ENCODE results near the gene FAM120AOS.

DNA sequence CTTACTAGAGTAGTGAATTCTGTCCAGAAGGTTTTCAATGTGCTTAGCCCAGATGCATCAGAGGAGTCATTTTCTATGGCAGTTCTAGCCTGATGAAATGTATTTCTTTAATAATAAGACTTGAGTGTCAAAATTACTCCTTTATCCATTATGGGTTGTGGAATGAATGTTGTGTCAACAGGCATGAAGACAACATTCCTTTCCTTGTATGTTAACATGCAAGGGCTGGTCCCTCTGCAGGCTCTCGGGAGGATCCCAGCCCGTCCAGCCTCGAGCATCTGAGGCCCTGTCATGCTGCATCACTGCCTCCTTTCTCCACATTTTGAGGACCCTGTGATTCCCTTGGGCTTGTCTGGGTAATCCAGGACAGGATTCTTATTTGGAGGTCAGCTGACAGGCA lies 42.9 kb upstream of the FAM120AOS start:
- TF ChIP-seq, protein P1, sequence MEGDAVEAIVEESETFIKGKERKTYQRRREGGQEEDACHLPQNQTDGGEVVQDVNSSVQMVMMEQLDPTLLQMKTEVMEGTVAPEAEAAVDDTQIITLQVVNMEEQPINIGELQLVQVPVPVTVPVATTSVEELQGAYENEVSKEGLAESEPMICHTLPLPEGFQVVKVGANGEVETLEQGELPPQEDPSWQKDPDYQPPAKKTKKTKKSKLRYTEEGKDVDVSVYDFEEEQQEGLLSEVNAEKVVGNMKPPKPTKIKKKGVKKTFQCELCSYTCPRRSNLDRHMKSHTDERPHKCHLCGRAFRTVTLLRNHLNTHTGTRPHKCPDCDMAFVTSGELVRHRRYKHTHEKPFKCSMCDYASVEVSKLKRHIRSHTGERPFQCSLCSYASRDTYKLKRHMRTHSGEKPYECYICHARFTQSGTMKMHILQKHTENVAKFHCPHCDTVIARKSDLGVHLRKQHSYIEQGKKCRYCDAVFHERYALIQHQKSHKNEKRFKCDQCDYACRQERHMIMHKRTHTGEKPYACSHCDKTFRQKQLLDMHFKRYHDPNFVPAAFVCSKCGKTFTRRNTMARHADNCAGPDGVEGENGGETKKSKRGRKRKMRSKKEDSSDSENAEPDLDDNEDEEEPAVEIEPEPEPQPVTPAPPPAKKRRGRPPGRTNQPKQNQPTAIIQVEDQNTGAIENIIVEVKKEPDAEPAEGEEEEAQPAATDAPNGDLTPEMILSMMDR (IDR thresholded peaks at IDR 0.05), result no peak
- TF ChIP-seq, protein P2, sequence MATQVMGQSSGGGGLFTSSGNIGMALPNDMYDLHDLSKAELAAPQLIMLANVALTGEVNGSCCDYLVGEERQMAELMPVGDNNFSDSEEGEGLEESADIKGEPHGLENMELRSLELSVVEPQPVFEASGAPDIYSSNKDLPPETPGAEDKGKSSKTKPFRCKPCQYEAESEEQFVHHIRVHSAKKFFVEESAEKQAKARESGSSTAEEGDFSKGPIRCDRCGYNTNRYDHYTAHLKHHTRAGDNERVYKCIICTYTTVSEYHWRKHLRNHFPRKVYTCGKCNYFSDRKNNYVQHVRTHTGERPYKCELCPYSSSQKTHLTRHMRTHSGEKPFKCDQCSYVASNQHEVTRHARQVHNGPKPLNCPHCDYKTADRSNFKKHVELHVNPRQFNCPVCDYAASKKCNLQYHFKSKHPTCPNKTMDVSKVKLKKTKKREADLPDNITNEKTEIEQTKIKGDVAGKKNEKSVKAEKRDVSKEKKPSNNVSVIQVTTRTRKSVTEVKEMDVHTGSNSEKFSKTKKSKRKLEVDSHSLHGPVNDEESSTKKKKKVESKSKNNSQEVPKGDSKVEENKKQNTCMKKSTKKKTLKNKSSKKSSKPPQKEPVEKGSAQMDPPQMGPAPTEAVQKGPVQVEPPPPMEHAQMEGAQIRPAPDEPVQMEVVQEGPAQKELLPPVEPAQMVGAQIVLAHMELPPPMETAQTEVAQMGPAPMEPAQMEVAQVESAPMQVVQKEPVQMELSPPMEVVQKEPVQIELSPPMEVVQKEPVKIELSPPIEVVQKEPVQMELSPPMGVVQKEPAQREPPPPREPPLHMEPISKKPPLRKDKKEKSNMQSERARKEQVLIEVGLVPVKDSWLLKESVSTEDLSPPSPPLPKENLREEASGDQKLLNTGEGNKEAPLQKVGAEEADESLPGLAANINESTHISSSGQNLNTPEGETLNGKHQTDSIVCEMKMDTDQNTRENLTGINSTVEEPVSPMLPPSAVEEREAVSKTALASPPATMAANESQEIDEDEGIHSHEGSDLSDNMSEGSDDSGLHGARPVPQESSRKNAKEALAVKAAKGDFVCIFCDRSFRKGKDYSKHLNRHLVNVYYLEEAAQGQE (IDR thresholded peaks at IDR 0.05; ENCODE audit: insufficient read depth in 1 of 2, low read depth in 2 of 2, low read length in 1 of 2), result no peak
- TF ChIP-seq POLR2AphosphoS5 (IDR thresholded peaks at IDR 0.05; ENCODE audit: low read depth, low read length) (no peak), SIN3A (IDR thresholded peaks at IDR 0.05; ENCODE audit: borderline replicate concordance, insufficient read depth, low read depth, low read length) (no peak)
